GM12874 (cell line): ENCODE results near the gene GALNT8.

ENCODE experiments used
- TF ChIP-seq, protein P1 (sequence below): IDR thresholded peaks from 2 replicates; pipeline ENCODE4 v1.5.1; 2011; ENCODE audit warnings: low read depth, mild to moderate bottlenecking, control low read depth, low read length, moderate library complexity; ENCODE audit not compliant: insufficient read depth

GALNT8 gene

DNA sequence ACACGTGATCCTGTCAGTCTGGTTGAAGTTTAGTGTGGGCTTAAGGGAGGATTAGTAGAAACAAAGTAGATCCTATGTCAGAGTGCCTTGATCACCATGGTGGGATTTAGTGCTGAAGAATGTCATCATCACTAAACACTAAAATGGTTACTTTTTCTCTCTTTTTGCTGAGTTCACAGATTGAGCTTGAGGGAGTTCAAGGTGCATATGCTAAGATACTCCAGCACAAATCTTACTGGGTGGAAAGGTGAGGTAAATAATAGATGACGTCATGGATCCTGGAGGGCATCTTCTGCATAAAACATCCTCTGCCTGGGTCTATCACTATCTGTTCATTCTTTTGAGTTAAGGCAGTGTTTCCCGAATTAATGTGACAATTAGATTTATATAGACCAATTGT lies 4.9 kb downstream of the GALNT8 start:
- TF ChIP-seq, protein P1, sequence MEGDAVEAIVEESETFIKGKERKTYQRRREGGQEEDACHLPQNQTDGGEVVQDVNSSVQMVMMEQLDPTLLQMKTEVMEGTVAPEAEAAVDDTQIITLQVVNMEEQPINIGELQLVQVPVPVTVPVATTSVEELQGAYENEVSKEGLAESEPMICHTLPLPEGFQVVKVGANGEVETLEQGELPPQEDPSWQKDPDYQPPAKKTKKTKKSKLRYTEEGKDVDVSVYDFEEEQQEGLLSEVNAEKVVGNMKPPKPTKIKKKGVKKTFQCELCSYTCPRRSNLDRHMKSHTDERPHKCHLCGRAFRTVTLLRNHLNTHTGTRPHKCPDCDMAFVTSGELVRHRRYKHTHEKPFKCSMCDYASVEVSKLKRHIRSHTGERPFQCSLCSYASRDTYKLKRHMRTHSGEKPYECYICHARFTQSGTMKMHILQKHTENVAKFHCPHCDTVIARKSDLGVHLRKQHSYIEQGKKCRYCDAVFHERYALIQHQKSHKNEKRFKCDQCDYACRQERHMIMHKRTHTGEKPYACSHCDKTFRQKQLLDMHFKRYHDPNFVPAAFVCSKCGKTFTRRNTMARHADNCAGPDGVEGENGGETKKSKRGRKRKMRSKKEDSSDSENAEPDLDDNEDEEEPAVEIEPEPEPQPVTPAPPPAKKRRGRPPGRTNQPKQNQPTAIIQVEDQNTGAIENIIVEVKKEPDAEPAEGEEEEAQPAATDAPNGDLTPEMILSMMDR: no peak

DNA sequence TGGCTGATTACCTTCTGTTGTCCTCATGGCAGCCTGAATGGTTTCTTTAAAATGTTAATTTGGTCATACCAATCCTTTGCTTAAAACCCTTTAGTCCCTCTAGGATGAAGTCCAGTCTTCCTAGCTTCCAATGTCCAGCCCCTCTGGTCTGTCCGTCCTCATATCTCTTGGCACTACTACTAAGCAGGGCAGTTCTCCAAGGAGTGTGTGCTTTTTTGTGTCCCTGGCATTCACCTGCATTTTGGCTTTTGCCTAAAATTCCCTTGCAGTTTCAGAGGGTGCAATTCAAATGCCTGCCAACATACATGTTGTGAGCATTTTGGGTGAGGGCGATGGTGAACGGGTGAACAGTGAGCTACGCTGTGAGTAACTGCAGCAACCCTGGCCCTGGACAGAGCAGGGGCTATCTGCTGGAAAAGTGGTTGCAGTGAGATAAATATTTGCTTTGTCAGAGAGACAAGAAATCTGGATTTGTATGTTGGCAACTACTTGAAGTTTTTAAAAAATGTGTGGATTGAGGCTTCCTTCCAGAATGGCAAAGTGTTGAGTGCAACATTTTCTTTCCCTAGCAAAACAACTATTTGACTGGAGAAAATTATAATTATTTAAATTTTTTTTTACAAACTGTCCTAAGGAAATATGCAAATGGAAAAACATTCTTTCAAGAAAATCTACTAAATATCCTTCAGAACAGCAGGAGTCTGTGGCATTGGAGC lies 14.6 kb downstream of the GALNT8 start:
- TF ChIP-seq, protein P1: no peak

DNA sequence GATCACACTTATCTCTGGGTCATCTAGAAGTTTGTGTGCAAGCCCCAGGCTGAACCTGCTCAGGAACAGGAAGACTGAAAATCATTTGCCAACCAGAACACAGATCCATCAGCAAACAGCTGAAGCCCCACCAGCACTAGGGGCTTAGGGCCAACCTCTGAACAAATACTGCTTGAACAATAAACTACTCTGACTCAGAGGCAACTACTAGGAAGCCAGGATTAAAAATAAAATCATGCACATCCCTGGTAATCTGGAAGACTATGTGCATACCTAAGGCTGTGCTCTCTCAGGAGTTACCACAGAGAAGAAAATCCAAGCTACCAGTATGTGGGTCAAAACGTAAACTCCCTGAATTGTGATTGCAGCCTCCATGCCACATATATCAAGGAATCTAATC lies 15.9 kb downstream of the GALNT8 start:
- TF ChIP-seq, protein P1: no peak

DNA sequence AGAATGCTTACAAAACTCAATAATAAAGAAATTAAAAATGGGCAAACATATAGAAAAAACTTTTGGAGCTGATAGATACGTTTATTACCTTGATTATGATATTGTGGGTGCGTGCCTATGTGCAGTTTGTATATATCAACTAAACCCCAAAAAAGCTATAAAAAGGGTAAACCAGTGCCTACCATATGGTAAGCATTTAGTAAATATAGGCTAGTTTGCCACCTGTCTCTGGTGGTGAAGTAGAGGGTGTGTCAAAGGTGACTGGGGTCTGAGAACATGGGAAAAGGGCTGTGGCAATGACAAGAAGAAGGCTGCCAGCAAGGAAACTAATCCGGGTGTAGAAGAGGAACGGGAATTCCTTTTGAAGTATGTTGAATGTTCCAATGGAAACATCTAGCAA lies 18.3 kb downstream of the GALNT8 start:
- TF ChIP-seq, protein P1: no peak

DNA sequence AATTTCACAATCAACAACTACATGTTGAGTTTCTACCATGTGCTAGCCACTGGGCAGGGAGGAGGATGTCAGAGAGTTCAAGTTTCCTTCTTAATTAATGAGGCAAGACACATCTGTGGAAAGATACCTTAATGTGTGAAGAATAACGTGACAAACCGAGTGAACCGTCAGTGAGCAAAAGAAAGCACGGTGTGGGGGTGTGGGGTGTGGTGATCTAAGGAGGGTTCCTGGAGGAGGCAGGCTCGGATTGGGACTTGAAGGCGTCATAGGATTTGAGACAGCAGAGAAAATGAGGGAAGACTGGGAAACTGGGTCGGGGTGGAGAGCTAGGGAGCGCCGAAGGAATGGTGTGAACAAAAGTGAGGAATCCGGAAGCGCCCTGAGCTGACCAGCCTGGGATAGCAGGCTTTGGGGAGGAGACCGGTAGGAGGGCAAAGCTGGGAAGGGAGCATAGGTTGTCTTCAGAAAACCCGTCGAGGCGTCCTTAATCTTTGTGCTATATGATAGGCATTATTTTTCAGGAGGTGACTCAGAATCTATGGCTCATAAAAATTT lies 22.3 kb downstream of the GALNT8 start:
- TF ChIP-seq, protein P1: no peak

DNA sequence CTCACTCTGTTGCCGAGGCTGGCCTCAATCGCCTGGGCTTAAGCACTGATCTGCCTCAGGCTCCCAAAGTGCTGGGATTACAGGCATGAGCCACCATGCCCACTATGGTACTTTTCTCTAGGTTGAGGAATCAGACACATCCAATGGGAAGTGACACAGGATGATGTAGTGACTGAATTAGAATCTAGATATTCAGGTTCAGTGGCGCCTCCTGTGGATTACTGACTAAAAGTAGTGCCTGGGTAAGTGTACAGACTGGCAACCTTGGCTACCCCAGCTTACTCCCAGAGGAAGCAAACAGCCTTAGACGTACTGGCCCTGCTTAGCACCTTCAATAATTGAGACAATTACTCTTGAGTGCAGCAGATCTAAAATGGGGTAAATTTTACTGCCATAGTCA lies 22.8 kb downstream of the GALNT8 start:
- TF ChIP-seq, protein P1: no peak

DNA sequence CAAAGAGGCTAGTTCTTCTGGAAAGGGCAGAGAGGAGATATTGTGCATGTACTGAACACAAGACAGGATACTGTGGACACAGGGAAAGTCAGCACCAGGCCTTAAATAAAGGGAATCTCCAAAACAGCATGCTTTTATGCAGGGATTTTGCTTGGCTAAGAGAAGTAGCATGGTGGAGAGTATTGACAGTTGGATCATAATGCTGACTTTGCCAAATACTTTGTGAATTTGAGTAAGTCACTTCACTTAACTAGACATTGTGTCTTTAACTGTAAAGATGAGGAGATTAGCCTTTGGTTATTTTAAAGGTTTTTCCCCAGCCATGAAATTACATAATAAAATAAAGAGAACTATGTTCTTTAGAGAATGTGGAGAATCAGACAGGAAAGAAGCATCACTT lies 24.5 kb downstream of the GALNT8 start:
- TF ChIP-seq, protein P1: no peak
